NCI-H510A treated with DMSO at 0.1 percent for 48 hours (cell line): Measurements from ENCODE around the gene GAGE10.
"Not testable (repeated sequence)": the region's sequence is repeated elsewhere in the genome, so short reads cannot be mapped to it uniquely, and the experiment has no call there.

Experiments used
- DNase-seq: peaks from one replicate; lab custom pipeline; 2025; lab: John Stamatoyannopoulos, UW

GAGE10 gene

DNA sequence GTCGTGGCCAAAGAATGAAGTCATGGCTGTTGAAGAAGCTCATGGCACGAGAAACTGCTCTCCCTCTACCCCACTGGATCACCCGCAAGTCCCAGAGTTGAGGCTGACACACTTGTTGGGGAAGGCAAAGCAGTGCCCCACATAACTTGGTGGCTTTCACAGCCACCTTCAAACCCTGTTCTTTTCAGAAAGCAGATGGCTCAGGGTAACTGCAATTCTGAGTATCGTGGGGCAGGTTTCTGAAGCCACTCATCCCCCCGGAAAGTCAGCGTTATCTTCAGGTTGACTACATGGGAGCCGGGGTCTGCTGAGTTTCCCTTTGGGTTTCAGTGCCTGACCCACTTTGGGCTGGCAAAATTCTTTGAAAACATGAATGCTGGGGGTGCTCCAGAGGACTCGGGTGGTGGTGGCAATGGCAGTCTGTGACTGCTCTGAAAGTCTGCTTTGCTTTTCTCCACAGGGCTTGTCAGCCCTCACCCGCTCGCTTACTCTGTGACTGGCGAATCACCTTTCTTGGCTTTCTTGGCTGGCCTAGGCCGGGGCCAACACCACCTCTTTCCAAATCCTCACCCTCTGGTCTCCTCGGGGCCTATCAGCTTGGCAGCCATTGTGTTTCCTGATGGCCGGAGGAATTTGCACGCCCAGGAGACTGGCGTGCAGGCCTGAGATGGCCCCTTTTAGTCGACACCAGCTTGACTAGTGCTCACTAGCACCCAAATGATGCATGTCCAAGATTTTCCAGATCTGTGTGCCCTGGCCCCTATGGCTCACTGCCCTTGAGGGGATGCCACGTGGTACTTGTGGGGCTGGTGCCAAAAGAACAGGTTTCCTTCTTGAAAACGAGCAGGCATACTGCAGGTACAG is 26.5 kb upstream of the GAGE10 start:
- no peak for DNase-seq

GRCh38 chrX:49277535-49277830 is 26.0 kb upstream of the GAGE10 start:
- DNase-seq = no peak

GRCh38 chrX:49278081-49278480 is 25.4 kb upstream of the GAGE10 start:
- DNase-seq = no peak

DNA sequence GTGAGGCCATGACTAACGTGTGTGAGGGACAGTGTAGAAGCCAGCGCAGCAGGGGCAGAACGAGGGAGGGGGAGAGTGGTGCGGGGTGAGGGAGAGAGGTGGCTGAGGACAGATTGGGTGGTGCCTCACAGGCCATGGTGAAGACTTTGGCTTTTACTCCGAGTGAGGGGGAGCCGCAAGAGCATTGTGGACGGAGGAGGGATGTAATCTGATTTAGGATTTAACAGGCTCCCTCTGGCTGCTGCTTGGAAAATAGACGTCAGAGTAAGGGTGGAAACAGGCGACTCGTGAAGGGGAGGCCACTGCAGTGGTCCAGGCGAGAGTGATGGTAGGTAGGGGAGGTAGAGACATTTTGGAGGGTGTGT is 20.8 kb upstream of the GAGE10 start:
- no peak for DNase-seq

DNA sequence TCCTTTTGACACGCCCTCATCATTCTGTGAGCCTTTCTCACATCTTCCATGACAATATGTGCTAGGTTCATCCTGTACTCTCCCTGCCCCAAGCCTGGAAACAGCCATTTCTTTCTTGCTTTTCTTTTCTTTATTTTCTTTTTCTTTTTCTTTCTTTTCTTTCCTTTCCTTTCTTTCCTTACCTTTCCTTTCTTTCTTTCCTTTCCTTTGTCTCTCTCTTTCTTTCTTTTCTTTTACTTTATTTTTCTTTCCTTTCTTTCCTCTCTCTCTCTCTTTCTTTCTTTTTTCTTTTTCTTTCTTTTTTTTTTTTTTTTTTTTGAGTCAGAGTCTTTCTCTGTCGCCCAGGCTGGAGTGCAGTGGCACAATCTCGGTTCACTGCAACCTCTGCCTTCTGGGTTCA is 19.2 kb upstream of the GAGE10 start:
- no peak for DNase-seq

DNA sequence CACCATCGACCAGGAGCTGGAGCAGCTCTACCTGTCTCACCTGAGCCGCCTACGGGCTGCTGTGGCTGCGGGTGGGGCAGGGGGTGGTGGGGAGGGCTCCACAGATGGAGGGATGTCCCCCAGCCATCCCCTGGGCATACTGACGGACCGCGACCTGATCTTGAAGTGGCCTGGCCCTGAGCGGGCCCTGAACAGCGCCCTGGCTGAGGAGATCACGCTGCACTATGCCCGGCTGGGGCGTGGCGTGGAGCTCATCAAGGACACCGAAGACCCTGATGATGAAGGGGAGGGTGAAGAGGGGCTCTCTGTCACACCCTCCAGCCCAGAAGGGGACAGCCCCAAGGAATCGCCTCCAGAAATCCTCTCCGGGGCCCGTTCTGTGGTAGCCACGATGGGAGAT is 17.3 kb upstream of the GAGE10 start:
- no peak for DNase-seq

- no peak for DNase-seq
Measured at GRCh38 chrX:49286581-49286980, 16.9 kb upstream of the GAGE10 start.

- no peak for DNase-seq
Measured at GRCh38 chrX:49287665-49288064, 15.8 kb upstream of the GAGE10 start.

- DNase-seq = no peak
Measured at GRCh38 chrX:49290215-49290614, 13.2 kb upstream of the GAGE10 start.

GRCh38 chrX:49291615-49292337 is 11.7 kb upstream of the GAGE10 start:
- DNase-seq = no peak

- DNase-seq = no peak
Measured at GRCh38 chrX:49292400-49293362, 10.8 kb upstream of the GAGE10 start.

DNA sequence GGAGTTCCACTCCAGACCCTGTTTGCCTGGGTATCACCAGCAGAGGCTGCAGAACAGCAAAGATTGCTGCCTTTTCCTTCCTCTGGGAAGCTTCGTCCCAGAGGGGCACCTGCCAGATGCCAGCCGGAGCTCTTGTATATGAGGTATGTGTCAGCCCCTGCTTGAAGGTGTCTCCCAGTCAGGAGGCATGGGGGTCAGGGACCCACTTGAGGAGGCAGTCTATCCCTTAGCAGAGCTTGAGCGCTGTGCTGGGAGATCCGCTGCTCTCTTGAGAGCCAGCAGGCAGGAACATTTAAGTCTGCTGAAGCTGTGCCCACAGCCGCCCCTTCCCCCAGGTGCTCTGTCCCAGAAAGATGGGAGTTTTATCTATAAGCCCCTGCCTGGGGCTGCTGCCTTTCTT is 4.2 kb upstream of the GAGE10 start:
- DNase-seq = not testable (repeated sequence)

GRCh38 chrX:49300703-49301102 is 2.7 kb upstream of the GAGE10 start:
- no peak for DNase-seq

DNA sequence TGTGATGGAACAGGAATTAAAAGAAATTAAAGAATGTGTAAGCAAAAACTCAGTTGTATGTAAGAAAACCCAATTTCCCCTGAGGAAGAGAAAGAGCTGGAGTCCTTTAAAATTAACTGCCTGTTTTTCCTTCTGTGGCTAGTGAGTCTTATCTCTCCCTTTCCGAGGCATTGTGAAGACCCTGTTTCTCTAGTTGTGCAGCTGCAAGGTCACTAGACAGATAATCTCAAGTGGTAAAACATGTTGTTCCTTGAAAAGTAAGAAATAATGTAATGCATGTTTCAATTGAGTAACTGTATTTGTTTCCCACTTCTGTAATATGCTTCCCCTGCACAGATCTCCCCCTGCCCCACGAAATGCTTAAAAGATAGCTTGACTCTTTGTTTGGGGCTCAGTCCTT is 4.3 kb downstream of the GAGE10 start:
- DNase-seq = not testable (repeated sequence)

DNA sequence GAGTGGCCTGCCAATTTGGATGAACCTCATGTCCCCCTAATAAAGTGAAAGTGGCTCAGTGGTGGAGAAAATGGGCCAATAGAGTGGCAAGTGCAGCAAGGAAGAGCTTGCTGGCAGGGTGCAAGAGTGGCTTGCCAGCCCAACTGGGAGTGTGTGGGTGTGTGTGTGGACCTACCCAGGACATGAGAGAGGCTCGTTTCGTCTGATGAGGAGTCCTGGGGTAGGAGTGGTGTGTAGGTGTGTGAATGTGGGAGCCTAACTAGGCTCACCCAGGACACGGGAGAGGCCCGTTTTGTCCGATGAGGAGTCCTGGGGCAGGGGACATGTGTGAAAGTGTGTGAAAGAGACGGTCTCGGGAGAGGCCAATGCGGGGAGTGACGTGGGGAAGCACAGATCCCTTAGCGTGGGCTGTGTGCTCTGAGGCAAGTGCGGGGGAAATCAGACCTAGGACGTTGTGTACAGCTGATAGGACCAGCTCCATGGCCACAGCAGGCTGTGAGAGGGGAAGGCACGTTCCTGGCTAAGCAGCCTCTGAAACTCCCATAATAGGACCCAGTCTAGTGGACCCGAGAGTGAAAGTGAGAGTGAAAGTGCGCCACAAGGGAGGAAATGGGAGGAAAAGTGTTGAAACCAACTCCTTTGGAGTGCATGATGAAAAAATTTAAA is 5.3 kb downstream of the GAGE10 start:
- DNase-seq = no peak

GRCh38 chrX:49309401-49309981 is 6.0 kb downstream of the GAGE10 start:
- DNase-seq = no peak

- no peak for DNase-seq
Measured at GRCh38 chrX:49310371-49310770, 6.9 kb downstream of the GAGE10 start.

DNA sequence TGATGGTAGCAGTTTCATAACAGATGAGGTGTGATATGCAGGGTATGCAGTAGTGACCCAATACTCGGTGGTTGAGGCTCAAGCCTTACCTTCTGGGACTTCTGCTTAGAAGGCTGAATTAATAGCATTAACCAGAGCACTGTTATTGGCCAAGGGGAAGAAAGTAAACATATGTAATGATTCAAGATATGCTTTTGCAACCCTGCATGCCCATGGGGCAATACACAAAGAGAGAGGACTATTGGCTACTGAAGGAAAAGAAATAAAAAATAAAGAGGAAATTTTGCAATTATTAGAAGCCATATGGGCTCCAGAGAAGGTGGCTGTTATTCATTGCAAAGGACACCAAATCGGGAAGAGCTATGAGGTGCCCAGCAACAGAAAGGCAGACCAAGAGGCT is 8.7 kb downstream of the GAGE10 start:
- DNase-seq = no peak

DNA sequence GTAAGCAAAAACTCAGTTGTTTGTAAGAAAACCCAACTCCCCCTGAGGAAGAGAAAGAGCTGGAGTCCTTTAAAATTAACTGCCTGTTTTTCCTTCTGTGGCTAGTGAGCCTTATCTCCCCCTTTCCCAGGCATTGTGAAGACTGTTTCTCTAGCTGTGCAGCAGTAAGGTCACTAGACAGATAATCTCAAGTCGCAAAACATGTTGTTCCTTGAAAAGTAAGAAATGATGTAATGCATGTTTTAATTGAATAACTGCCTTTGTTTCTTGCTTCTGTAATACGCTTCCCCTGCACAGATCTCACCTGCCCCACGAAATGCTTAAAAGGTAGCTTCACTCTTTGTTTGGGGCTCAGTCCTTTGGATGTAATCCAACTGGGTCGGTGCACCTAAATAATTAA is 12.6 kb downstream of the GAGE10 start:
- no peak for DNase-seq

DNA sequence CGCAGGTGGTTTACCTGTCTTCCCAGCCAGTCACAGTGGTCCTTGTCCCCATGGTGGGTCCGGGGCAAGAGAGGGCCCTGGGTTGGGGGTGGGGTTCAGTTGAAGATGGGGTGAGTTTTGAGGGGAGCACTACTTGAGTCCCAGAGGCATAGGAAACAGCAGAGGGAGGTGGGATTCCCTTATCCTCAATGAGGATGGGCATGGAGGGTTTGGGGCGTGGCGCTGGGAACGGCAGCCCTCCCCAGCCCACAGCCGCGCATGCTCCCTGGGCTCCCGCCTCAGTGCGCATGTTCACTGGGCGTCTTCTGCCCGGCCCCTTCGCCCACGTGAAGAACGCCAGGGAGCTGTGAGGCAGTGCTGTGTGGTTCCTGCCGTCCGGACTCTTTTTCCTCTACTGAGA is 18.3 kb downstream of the GAGE10 start, which contains the start of gene GAGE12J:
Gene GAGE12J, plus strand, starts transcription at position 301 of the 400 bp plus-strand sequence. CDS start 1,157 bp downstream, outside the sequence.
- not testable (repeated sequence) for DNase-seq

DNA sequence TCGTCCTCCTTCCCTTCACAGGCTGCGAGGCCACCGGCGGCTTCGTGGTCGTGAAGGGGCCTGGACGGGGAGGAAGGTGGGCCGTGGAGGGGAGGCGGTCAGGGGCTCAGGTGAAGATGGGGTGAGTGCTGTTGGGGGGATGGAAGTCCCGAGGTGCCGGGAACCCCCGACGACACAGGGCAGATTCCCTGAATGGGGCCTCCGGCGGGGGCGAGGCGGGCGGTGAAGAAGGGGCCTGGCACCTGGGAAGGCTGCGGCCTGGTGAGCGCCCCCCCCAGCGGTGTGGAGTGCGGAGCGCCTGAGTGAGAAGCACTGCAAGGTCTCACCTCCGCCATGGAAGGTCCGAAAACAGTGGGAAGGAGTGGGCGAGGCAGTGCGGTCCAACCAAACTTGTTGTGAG is 18.8 kb downstream of the GAGE10 start:
- not testable (repeated sequence) for DNase-seq
